Mucosa of descending colon (tissue), 3 donors: ENCODE data around the gene UNC79. TPM values are rescaled to one million over a fixed set of nuclear protein-coding genes. Genes with fewer than 3 reads are reported as not detected.
A peak's percentile ranks its signal among the peaks of the same experiment; 100 is the strongest.

ENCODE experiments used
- ATAC-seq: fragments of 200-7000 bp; cut with Tn5 transposase; one replicate; pipeline ENCODE4 v1.9.1; 2020; ENCODE audit warnings: mild to moderate bottlenecking, moderate library complexity
- DNase-seq, 3 donors: peaks; one replicate each; pipeline ENCODE4 v3.0.0-alpha.2; 2020
- H3K36me3 ChIP-seq: fragments of 200-600 bp; one replicate; pipeline ENCODE4 v1.8.0; 2021; ENCODE audit warnings: low read depth, mild to moderate bottlenecking
- H3K4me1 ChIP-seq: fragments of 200-600 bp; one replicate; pipeline ENCODE4 v1.8.0; 2021; ENCODE audit warnings: low read depth, mild to moderate bottlenecking
- H3K4me3 ChIP-seq: fragments of 200-600 bp; one replicate; pipeline ENCODE4 v1.8.0; 2021; ENCODE audit warnings: mild to moderate bottlenecking
- H3K9me3 ChIP-seq: fragments of 200-600 bp; one replicate; pipeline ENCODE4 v1.8.0; 2021; ENCODE audit warnings: mild to moderate bottlenecking
- intact Hi-C, 2 donors: fragments of 100-400 bp; cut with DNase I in 1 of 2; cut with micrococcal nuclease in 1 of 2; formaldehyde crosslinking; loops; one replicate each; pipeline versions ENCODE4 v1.11.0 to v1.11.1; 2022; cut with DNase I, micrococcal nuclease
- total RNA-seq, 3 donors: library from RNA; stranded (reverse); fragmentation: NEBNext Ultra II Directional in 2 of 3; extraction: Animal tissue kit (Norgen Biotek cat#: 25700) in 2 of 3; gene quantifications; one replicate each; pipeline versions ENCODE4 v1.2.1 to v1.2.4, GENCODE V29; 2021 to 2023
- TF ChIP-seq, protein P1 (sequence below): fragments of 200-600 bp; IDR thresholded peaks from one replicate; pipeline ENCODE4 v1.8.0; 2022; ENCODE audit warnings: antibody characterized with exemption, mild to moderate bottlenecking
- donor health status: DM: no; HTN: no; CAD: no; lungs with moderate emphysema.
- donor health status: DM: no; HTN: no; CAD: no.
- donor health status: DM: no; HTN: yes; CAD: no.

Gene UNC79
- total RNA-seq, 3 donors from 2014 or later: 0.09 to 0.89 (median 0.12) TPM

DNA sequence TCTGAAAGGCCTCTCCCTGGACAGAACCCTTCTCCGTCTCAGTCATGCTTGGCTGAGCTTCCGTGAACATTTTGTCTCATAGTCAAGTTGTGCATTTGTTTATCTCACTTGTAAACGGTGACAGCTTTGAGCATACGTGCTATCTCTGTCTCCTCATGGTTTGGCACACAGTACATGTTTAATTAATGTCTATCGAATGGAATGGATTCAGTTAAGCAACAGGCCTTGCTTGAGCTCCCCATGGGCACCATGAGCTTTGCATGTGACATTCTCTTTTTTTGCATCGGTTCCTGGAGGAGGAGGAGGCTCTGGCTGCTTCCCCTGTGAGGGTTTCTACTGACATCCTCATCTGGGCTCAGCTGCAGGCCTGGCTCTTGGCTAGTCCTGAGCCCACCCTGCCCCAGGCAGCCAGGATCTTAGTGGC is 277.6 kb downstream of the UNC79 start:
- intact Hi-C loops: no loop called here
- TF ChIP-seq, protein P1, sequence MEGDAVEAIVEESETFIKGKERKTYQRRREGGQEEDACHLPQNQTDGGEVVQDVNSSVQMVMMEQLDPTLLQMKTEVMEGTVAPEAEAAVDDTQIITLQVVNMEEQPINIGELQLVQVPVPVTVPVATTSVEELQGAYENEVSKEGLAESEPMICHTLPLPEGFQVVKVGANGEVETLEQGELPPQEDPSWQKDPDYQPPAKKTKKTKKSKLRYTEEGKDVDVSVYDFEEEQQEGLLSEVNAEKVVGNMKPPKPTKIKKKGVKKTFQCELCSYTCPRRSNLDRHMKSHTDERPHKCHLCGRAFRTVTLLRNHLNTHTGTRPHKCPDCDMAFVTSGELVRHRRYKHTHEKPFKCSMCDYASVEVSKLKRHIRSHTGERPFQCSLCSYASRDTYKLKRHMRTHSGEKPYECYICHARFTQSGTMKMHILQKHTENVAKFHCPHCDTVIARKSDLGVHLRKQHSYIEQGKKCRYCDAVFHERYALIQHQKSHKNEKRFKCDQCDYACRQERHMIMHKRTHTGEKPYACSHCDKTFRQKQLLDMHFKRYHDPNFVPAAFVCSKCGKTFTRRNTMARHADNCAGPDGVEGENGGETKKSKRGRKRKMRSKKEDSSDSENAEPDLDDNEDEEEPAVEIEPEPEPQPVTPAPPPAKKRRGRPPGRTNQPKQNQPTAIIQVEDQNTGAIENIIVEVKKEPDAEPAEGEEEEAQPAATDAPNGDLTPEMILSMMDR: no peak
- Histone ChIP-seq H3K36me3 (no peaks in the 10 kb centered on the region), H3K4me3 (no peak overlapping the region), H3K4me1 (no peaks in the 10 kb centered on the region), H3K9me3 (no peaks in the 10 kb centered on the region)
- ATAC-seq: no peak
- DNase-seq: peak in 1 of 3 donors; percentile 10

DNA sequence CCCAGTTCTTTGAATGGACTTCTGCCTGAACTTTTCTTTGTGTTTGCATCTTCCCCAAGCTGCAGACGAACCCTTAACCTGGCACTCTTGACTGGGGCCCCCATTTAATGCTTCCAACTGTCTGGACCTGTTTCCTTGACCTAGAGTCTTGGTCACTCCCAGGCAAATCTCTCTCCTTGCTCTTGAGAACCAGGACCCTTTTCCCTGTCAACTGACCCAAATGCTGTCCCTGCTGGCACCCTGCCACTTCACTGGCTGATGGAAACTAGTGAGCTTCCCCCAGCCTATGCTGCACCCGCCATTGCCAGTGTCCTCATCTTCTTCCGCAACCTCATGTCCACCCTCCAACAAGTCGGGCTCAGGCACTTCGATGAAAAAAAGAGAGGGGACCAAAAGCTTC is 278.1 kb downstream of the UNC79 start:
- H3K9me3 ChIP-seq: no peaks in the 10 kb centered on the region
- no peaks in the 10 kb centered on the region for H3K4me1 ChIP-seq
- no peaks in the 10 kb centered on the region for H3K36me3 ChIP-seq
- H3K4me3 ChIP-seq: no peak overlapping the region
- DNase-seq: no peak
- no peak for ATAC-seq
- intact Hi-C loops: no loop called here
- TF ChIP-seq, protein P1: no peak

DNA sequence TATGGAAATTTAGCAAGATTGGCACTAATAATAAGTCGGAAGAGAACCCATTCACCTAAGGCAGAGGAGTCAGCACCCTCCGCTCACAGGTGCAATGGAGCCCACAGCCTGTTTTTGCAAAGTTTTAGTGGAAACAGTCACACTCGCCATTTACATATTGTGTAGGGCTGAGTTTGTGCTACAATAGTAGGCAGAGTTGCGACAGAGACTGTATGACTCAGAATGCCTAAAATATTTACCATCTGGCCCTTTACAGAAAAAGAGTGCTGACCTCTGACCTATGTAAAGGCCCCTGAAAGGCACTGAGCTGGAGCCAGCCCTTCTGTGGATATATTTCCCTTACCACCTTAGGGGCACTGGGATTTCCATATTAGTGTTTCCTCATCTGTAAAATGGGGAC is 278.5 kb downstream of the UNC79 start:
- TF ChIP-seq, protein P1: no peak
- Histone ChIP-seq H3K4me1 (no peaks in the 10 kb centered on the region), H3K9me3 (no peaks in the 10 kb centered on the region), H3K4me3 (no peak overlapping the region), H3K36me3 (no peaks in the 10 kb centered on the region)
- intact Hi-C loops: no loop called here
- no peak for DNase-seq
- no peak for ATAC-seq

DNA sequence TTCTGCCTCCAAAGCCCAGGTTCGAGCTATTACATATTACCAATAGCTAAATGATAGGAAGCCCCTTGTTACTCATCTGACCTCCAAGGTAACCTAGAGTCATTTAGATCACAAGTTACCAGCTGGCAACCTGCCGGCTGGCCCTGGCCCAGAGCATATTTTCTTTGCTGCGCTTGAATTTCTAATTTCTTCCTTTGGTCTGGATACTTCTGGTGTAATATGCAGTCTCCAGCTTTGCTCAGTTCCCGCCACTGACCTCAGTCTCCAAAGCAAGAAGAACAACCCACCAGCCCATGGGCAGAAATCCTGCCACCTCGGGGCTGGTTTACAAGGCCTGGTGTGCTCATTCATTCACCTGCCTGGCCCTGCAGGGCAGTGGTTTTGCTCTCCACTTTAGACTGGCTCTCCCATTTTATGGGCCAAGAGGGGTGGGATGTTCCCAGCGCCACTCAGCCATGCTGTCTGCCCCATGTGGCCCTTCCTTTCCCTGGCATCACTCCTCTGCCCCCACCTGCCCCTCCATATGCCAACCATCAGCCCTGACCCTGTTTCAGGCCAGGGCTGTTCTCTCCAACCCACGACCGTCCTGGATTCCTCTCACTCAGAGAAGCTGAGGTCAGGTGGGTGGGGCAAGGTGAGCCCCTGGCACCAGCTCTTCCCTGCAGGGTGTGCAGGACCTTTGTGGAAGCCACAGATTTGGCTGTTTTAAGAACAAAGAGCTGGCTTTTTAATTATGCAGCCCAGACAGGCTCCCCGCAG is 281.5 kb downstream of the UNC79 start:
- H3K4me3 ChIP-seq: no peak overlapping the region
- TF ChIP-seq, protein P1: no peak
- no peak for DNase-seq

DNA sequence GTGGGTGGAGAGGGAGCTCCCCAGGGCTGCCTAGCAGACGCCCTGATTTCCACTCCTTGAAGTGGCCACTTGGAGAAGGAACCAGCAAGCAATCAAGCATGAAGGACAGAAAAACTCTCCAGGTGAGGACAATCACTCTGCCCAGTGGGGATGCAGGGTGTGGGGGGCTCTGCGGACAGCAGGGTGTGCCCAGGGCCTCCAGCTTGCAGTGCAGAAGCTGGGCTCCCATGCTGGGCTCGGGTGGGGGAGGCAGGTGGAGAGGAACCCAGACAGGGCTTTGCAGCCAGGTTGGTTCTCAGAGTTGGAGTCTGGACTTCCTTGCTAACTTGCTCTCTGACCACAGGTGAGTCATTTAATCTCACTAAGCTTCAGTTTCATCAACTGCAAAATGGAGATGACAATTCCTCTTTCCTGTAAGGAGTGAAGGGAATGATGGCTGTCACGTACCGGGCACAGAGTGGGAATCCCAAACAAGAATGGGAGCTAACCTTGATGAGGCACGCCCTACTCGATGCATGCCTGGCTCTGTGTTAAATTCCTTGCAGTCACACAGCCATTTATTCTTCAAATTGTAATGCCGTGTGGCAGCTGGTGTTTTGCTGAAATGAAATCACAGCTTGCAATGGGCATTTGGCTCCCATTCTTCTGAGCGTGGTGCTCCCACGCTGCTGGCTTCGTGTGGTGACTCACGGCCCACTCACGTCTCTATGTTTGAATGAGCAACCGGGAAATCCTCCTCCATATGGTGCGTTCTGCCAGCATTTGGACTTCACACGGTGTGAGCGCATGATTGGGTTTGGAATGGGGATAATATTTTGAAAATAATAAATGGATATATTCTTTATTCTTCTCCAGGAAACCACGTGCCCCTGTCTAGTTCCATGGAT is 282.3 kb downstream of the UNC79 start:
- no peak for ATAC-seq
- no peak for DNase-seq
- TF ChIP-seq, protein P1: no peak
- no peaks in the 10 kb centered on the region for H3K36me3 ChIP-seq
- intact Hi-C loops: no loop called here
- no peak overlapping the region for H3K4me3 ChIP-seq
- no peaks in the 10 kb centered on the region for H3K4me1 ChIP-seq
- H3K9me3 ChIP-seq: no peaks in the 10 kb centered on the region

More for the DNA sequence above, 281.5 kb downstream of the UNC79 start:
- no peak for ATAC-seq
- intact Hi-C loops: no loop called here
- Histone ChIP-seq H3K9me3 (no peaks in the 10 kb centered on the region), H3K4me1 (no peaks in the 10 kb centered on the region), H3K36me3 (no peaks in the 10 kb centered on the region)
